Measurements from ENCODE around the gene TFDP2. TPM values are rescaled to one million over a fixed set of nuclear protein-coding genes. Genes with fewer than 3 reads are reported as not detected.
"Not testable (repeated sequence)": the region's sequence is repeated elsewhere in the genome, so short reads cannot be mapped to it uniquely, and the experiment has no call there.

The TFDP2 gene
- total RNA-seq, 3 donors from 2014 or later: 17.6 to 22.0 (median 20.3) TPM

- Mint-ChIP-seq H3K36me3 (ENCODE audit: insufficient read depth) (peaks cover 3% of the 10 kb centered on the region), H3K9me3 (no peaks in the 10 kb centered on the region), H3K27me3 (ENCODE audit: low read depth) (no peaks in the 10 kb centered on the region), H3K4me1 (ENCODE audit: low read depth) (peaks cover 3% of the 10 kb centered on the region), H3K4me3 (no peak overlapping the region)
- DNase-seq (no peak), ATAC-seq (no peak)
These were observed 42.8 kb downstream of the TFDP2 start for GRCh38 chr3:142106548-142106947.

- Mint-ChIP-seq H3K4me3 (no peak overlapping the region), H3K27me3 (ENCODE audit: low read depth) (no peaks in the 10 kb centered on the region), H3K36me3 (ENCODE audit: insufficient read depth) (peaks cover 1% of the 10 kb centered on the region), H3K9me3 (no peaks in the 10 kb centered on the region), H3K4me1 (ENCODE audit: low read depth) (no peaks in the 10 kb centered on the region)
- no peak for ATAC-seq
- no peak for DNase-seq
These were observed 43.4 kb downstream of the TFDP2 start for GRCh38 chr3:142105991-142106390.

DNA sequence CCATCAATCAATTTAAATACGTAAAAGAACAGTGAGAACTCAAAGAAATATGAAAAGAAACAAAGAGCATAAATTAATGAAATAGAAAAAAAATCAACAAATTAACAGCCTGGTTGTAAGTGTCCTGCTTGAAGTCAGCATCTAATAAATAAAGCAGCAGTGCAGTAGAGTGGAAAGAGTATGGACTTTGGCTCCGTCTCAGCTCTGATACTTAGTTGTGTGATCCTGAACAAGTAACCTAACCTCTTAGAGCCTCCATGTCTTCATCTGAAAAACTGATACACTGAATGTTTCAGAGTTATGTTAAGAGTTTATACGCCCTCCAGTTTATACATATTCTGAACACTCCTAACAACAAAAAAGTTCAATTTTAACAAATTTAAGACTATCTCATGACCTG, 44.6 kb downstream of the TFDP2 start:
- no peak for ATAC-seq
- Mint-ChIP-seq H3K27me3 (ENCODE audit: low read depth) (no peaks in the 10 kb centered on the region), H3K4me3 (no peak overlapping the region), H3K4me1 (ENCODE audit: low read depth) (no peaks in the 10 kb centered on the region), H3K9me3 (no peaks in the 10 kb centered on the region), H3K36me3 (ENCODE audit: insufficient read depth) (peaks cover 5% of the 10 kb centered on the region)
- DNase-seq: no peak

GRCh38 chr3:142098964-142099363, 50.4 kb downstream of the TFDP2 start:
- Mint-ChIP-seq H3K9me3 (no peaks in the 10 kb centered on the region), H3K4me3 (no peak overlapping the region), H3K27me3 (ENCODE audit: low read depth) (no peaks in the 10 kb centered on the region), H3K36me3 (ENCODE audit: insufficient read depth) (peaks cover 7% of the 10 kb centered on the region), H3K4me1 (ENCODE audit: low read depth) (peaks cover 4% of the 10 kb centered on the region)
- no peak for DNase-seq
- ATAC-seq: peak in 1 of 2 donors; percentile 41

DNA sequence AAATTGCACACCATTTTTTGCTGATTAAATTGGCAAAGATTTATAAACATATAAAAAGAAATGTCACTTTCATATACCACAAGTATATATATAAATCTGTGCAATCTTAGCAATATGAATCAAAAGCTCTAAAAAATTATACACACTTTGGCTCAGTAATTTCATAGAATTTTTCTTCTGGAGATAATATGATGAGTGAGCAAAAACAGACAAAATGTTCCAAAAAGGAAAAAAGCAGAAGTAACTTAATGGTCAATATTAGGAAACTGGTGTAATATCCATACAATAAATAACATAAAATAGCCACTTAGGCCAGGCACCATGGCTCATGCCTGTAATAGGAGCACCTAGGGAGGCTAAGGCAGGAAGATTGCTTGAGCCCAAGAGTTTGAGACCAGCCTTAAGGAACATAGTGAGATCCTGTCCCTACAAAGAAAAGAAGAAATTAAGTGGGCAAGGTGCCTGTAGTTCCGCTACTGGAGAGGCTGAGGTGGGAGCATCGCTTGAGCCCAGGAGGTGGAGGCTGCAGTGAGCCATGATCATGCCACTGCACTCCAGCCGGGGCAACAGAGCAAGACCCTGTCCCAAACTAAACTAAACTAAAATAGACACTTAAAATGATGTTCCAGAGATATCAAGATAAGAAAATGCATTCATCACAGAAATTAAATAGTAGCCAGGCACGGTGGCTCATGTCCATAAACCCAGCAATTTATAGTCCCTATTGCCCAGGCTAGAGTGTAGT, 52.1 kb downstream of the TFDP2 start:
- Mint-ChIP-seq H3K4me3 (no peak overlapping the region), H3K27me3 (ENCODE audit: low read depth) (no peaks in the 10 kb centered on the region)

GRCh38 chr3:142095841-142096240, 53.5 kb downstream of the TFDP2 start:
- no peak for DNase-seq
- Mint-ChIP-seq H3K27me3 (ENCODE audit: low read depth) (no peaks in the 10 kb centered on the region), H3K4me3 (no peak overlapping the region), H3K9me3 (no peaks in the 10 kb centered on the region), H3K4me1 (ENCODE audit: low read depth) (peaks cover 4% of the 10 kb centered on the region), H3K36me3 (ENCODE audit: insufficient read depth) (peaks cover 12% of the 10 kb centered on the region)
- no peak for ATAC-seq

More for the DNA sequence above, 52.1 kb downstream of the TFDP2 start:
- H3K36me3 Mint-ChIP-seq (ENCODE audit: insufficient read depth): peaks cover 7% of the 10 kb centered on the region
- H3K4me1 Mint-ChIP-seq (ENCODE audit: low read depth): peaks cover 4% of the 10 kb centered on the region
- H3K9me3 Mint-ChIP-seq: no peaks in the 10 kb centered on the region
- no peak for ATAC-seq
- no peak for DNase-seq

DNA sequence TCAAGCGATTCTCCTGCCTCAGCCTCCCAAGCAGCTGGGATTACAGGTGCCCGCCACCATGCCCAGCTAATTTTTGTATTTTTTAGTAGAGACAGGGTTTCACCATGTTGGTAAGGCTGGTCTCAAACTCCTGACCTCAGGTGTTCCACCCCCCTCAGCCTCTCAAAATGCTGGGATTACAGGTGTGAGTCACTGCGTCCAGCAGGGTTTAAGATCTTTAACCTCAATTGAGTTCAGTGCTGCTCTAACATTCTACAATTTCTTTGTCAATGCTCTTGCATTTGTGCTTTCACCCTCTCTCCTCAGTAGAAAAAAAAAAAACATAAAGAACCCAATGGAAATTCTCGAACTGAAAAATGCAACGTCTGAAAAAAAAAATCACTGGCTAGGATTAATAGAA, 60.4 kb downstream of the TFDP2 start:
- DNase-seq; H3K4me1 Mint-ChIP-seq (ENCODE audit: low read depth); ATAC-seq; H3K4me3 Mint-ChIP-seq; H3K9me3 Mint-ChIP-seq; H3K27me3 Mint-ChIP-seq (ENCODE audit: low read depth): not testable (repeated sequence)
- H3K36me3 Mint-ChIP-seq (ENCODE audit: insufficient read depth): peaks cover 15% of the 10 kb centered on the region

DNA sequence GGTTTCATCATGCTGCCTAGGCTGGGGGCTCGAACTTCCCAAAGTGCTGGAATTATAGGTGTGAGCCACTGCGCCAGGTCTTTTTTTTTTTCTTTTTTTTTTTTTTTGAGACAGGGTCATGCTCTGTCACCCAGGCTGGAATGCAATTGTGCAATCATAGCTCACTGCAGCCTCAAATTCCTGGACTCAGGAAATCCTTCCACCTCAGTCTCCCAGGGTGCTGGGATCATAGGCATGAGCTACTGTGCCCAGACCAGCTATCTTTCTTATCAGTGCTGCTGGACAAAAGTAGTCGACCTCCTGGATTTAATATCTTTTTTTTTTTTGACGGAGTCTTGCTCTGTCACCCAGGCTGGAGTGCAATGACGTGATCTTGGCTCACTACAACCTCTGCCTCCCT, 60.8 kb downstream of the TFDP2 start:
- H3K27me3 Mint-ChIP-seq (ENCODE audit: low read depth): no peaks in the 10 kb centered on the region
- peaks cover 10% of the 10 kb centered on the region for H3K9me3 Mint-ChIP-seq
- H3K36me3 Mint-ChIP-seq (ENCODE audit: insufficient read depth): peaks cover 15% of the 10 kb centered on the region
- no peaks in the 10 kb centered on the region for H3K4me1 Mint-ChIP-seq (ENCODE audit: low read depth)
- DNase-seq (no peak), ATAC-seq (no peak)
- no peak overlapping the region for H3K4me3 Mint-ChIP-seq

DNA sequence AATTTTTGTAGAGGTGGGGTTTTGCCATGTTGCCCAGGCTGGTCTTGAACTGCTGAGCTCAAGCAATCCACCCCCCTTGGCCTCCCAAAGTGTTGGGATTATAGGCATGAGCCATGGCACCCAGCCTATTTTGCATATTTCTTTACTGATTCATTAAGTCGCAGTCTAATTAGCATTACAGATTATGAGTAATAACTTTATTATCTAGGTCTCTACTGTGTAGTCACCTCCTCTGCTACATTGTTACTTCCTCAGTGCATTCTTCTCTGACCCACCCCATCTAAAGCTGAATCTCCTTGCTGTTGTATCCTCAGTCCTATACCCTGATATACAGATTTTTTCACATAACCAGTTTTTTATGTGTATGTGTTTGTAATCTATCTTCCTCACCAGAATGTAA, 61.7 kb downstream of the TFDP2 start:
- H3K4me1 Mint-ChIP-seq (ENCODE audit: low read depth): no peaks in the 10 kb centered on the region
- no peak for ATAC-seq
- peaks cover 15% of the 10 kb centered on the region for H3K36me3 Mint-ChIP-seq (ENCODE audit: insufficient read depth)
- DNase-seq: no peak
- peaks cover 10% of the 10 kb centered on the region for H3K9me3 Mint-ChIP-seq
- no peaks in the 10 kb centered on the region for H3K27me3 Mint-ChIP-seq (ENCODE audit: low read depth)
- H3K4me3 Mint-ChIP-seq: no peak overlapping the region

DNA sequence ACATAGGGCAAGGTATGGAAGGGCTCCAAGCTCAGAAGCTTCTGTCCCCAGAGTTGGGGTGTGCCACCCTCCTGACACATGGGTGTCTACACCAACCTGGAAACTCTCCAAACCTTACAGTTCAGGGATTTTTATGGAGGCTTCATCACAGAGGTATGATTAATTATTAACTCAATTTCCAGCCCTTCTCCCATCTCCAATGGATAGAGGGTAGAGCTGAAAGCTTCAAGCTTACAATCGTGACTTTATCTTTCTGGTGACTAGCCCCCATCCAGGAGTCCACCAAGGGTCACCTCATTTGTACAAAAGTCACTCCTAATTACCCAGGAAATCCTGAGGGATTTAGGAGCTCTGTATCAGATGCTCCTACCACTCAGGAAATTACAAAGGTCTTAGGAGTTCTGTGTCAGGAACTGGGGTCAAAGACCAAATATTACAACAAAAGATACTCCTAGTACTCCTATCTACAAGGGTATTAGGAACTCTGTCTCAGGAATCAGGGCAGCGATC, 62.7 kb downstream of the TFDP2 start:
- H3K4me3 Mint-ChIP-seq: no peak overlapping the region
- H3K9me3 Mint-ChIP-seq: peaks cover 10% of the 10 kb centered on the region
- no peak for ATAC-seq
- no peaks in the 10 kb centered on the region for H3K4me1 Mint-ChIP-seq (ENCODE audit: low read depth)
- no peak for DNase-seq
- H3K36me3 Mint-ChIP-seq (ENCODE audit: insufficient read depth): peaks cover 10% of the 10 kb centered on the region
- no peaks in the 10 kb centered on the region for H3K27me3 Mint-ChIP-seq (ENCODE audit: low read depth)

DNA sequence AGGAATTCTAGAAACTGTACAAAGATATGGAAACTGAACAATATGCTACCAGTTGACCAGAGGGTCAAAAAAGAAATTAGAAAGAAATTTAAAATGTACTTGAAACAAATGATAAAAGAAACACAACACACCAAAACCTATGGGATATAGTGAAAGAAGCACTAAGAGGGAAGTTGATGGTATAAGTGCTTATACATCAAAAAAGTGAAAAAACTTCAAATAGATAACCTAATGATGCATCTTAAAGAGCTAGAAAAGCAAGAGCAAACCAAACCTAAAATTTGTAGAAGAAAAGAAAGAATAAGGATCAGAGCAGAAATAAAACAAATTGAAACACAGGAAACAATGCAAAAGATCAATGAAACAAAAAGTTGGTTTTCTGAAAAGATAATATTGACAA, 68.2 kb downstream of the TFDP2 start:
- Mint-ChIP-seq H3K9me3 (peaks cover 20% of the 10 kb centered on the region), H3K36me3 (ENCODE audit: insufficient read depth) (peaks cover 27% of the 10 kb centered on the region), H3K4me3 (no peak overlapping the region), H3K4me1 (ENCODE audit: low read depth) (no peaks in the 10 kb centered on the region), H3K27me3 (ENCODE audit: low read depth) (no peaks in the 10 kb centered on the region)
- DNase-seq: no peak
- ATAC-seq: no peak

DNA sequence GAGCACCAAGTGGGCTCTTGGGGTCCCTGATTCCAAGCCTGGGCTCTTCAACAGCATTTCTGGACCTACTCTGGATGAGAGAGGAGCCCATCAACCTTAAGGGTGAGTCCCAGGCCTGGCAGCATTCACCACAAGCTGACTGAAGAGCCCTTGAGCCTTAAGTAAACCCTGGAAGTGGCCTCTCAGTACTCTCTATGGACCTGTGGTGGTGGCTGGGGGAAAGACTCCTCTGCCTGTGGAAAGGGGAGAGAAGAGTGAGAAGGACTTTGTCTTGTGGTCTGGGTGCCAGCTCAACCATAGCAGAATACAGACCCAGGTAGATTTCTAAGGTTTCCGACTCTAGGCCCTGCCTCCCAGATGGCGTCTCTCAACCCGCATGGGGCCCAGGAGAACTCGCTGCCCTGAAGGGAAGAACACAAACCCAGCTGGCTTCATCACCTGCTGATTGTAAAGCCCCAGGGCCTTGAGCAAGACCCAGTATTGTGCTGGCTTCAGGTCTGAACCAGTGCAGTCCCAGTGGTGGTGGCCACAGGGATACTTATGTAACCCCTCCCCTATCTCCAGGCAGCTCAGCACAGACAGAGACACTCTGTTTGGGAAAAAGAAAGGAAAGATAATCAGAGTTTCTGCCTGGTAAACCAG, 71.4 kb downstream of the TFDP2 start:
- no peak for ATAC-seq
- Mint-ChIP-seq H3K4me1 (ENCODE audit: low read depth) (no peaks in the 10 kb centered on the region), H3K36me3 (ENCODE audit: insufficient read depth) (peaks cover 24% of the 10 kb centered on the region), H3K4me3 (no peak overlapping the region), H3K27me3 (ENCODE audit: low read depth) (no peaks in the 10 kb centered on the region), H3K9me3 (peaks cover 10% of the 10 kb centered on the region)
- DNase-seq: no peak

DNA sequence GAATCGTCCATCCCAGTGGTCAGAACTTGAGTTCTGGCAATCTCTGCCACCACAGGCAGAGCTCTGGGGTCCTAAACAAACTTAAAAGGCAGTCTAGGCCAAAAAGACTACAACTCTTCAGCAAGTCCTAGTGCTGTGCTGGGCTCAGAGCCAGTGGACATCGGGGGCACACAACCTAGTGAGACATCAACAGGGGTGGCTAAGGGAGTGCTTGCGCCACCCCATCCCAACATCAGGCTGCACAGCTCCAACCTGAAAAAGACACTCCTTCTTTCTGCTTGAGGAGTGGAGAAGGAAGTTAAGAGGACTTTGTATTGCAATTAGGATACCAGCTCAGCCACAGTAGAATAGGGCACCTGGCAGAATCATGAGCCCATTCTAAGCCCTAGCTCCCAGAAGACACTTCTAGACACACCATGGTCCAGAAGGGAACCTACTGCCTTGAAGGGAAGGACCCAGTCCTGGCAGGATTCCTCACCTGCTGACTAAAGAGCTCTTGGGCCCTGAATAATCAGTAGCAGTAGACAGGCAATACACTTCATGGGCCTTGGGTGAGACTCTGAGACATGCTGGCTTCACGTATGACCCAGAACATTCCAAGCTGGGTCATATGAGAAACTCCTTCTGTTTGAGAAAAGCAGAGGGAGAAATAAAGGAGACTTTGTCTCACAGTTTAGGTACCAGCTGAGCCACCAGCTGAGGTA, 72.0 kb downstream of the TFDP2 start:
- H3K4me3 Mint-ChIP-seq: no peak overlapping the region
- H3K9me3 Mint-ChIP-seq: peaks cover 10% of the 10 kb centered on the region
- DNase-seq (no peak), ATAC-seq (no peak)
- no peaks in the 10 kb centered on the region for H3K4me1 Mint-ChIP-seq (ENCODE audit: low read depth)
- H3K36me3 Mint-ChIP-seq (ENCODE audit: insufficient read depth): peaks cover 24% of the 10 kb centered on the region
- H3K27me3 Mint-ChIP-seq (ENCODE audit: low read depth): no peaks in the 10 kb centered on the region

DNA sequence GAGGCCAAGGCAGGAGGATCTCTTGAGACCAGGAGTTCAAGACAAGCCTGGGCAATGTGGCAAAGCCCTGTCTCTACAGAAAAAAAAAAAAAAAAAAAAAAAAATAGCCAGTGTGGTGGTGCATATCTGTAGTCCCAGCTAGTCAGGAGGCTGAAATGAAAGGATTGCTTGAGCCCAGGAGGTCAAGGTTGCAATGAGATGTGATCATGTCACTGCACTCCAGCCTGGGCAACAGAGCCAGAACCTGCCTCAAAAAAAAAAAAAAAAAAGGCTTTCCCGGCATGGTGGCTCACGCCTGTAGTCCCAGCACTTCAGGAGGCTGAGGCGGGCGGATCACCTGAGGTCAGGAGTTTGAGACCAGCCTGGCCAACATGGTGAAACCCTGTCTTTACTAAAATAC, 73.7 kb downstream of the TFDP2 start:
- H3K36me3 Mint-ChIP-seq (ENCODE audit: insufficient read depth): peaks cover 21% of the 10 kb centered on the region
- not testable (repeated sequence) for H3K27me3 Mint-ChIP-seq (ENCODE audit: low read depth); ATAC-seq; H3K4me1 Mint-ChIP-seq (ENCODE audit: low read depth); H3K4me3 Mint-ChIP-seq; DNase-seq
- peaks cover 10% of the 10 kb centered on the region for H3K9me3 Mint-ChIP-seq

Measured in activated T-cell treated with anti-CD3 and anti-CD28 coated beads, Interleukin-2, amount 50 U/mL, for 4 hours (primary cell).